ENCODE measurements around the gene EIF4E2.
"Not testable (repeated sequence)": the region's sequence is repeated elsewhere in the genome, so short reads cannot be mapped to it uniquely, and the experiment has no call there.

The EIF4E2 gene

DNA sequence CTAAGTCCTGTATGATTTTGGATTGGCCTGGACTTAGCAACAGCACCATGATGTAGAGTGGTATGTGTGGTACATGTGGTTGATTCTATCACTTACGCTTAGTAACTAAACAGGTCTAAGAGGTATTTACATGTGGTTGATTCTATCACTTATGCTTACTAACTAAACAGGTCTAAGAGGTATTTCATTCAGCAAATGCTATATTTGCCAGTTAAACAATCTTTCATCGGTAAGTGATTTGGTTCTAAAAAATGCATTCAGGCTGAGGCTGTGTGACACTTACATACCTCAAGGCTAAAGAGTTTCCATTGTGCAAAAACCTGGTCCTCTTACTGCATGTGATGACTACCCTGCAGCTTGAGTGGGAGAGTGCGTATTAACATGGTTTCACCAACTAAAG, 13.1 kb downstream of the EIF4E2 start:
- DNase-seq, result no peak

DNA sequence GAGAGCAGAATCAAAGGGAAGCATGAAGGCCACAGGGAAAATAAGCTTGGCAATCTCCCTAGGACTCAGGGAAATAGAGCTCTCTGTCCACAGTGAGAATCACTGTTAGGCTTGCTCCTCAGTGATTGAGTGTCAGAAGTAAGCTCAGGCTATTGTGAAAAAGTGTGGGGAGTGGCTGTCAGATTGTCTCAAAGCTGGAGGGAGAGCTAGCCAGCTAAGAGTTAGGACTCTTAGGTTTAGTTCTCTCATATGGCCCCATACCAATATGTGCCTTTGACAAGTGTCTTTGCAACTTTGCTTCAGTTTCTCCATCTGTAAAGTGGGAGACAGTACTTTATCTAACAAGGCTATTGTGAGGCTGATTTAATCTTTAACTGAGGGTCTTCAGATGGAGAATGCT, 17.2 kb downstream of the EIF4E2 start:
- no peak for DNase-seq

DNA sequence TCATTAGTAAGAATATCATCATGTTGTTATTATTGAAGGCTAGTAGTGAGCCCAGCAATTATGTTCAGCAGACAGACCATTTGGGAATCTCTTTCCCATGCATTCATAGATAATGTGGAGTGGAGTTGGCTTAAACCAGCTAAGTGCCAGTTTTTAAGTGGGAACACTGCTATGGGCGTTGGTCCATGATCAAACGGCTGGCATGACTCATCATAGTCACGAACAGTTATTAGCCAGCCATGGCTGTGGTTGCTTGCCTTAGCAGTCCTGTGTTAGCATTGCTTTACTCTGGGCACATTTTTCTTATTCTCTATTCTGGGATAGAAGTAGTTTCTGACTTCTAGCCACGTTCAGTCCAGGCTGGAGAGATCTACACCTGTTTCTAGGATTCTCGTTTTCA, 17.7 kb downstream of the EIF4E2 start:
- peak in 1 of 58 donors; percentile 21 for DNase-seq

DNA sequence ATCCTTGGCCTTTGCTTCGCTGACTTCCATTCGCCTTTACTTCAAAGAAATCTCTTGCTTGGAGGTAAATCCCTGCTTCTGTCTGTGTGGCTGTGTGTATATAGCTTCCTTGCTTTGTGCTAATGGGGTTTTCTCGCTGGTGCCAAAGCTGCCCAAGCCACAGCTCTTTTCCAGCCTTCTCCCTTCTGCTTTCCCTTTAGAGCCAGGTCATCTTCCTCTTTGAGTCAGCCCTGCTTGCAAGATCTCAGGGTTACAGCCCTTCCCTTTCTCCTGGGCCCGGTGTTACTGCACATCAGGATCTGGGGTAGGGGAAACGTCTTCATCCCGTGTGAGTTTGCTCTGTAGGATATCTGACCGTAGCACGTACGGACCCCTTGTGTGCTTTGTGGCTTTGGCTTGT, 19.1 kb downstream of the EIF4E2 start:
- no peak for DNase-seq

DNA sequence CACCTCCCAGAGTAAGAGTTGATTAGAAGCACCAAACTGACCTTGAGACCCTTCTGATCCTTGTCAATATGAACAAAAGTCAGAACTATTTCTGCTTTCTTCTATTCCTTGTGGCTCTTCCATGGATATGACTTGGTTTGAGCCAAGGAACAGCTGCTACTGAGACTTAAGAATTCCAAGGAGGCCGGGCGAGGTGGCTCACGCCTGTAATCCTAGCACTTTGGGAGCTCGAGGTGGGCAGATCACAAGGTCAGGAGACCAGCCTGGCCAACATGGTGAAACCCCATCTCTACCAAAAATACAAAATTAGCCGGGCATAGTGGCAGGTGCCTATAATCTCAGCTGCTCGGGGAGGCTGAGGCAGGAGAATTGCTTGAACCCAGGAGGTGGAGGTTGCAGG, 20.0 kb downstream of the EIF4E2 start:
- not testable (repeated sequence) for DNase-seq

DNA sequence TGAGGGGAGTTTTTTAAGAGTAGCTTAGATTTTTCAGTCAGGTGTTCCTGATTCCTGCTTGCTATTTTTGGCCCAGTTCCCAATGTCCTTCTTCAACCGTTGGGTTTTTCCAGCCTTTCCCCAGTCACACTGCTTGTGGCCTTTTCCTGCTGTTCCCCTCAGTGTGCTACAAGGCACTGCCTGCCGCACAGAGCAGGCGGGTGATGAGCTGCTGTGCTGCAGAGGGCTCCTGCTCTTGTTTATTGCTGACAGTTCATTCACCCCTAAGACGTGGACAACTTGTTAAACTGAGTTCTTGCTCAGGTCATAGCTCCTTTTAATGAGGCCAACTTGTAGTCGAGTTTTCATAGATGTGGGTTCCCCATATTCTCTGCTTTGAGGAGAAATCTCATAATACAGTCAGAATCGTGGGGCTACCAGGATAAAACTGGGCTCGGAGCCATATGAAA, 20.6 kb downstream of the EIF4E2 start:
- DNase-seq, result peak in 2 of 58 donors; percentile 14 to 32

DNA sequence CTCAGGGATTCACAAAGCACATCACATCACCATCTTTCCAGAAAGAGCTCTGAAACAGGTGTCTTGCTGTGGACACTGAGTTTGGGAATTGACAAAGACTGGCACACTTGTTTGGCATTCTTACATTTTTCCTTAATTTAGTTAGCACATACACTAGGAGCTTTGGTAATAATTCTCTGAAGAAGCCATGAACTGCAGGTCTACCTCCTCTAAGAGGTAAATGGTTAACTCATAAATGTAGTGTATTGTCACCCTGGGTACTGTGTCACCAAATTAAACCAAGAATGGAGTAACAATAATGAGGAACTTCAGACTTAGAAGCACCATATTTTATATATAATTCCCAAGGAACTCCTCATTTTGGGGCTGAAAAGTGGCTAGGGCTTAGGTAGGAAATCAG, 22.6 kb downstream of the EIF4E2 start:
- DNase-seq, result no peak

DNA sequence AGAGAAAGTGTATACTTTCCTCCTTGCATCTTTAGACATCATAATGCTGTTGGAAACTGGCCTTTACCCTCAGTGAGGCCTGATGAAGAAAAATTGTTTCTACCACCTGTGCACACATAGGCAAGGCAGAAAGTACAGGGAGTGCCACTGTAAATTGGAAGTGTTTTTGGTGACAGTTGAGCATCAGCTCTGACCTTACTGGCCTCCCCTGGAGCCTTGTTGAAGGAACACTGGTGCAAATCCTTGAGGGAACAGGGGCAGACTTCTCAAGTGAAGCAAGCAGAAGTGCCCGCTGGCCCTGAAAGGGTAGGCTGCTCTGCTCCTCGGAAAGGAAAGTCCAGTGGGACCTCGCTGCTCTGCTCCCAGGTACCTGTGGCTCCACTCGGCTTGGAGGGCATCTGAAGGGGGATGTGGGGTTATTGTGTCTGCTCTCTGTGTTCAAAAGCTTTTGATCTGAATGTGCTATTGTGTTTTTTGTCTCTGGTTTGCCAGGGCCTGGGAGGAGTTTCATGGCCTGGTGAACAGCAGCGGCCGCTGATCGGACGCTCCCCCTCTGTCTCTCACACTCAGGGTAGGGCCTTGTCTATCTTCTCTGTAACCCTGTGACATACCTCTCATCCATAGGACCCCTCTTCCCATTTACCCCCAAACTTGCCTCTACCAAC, 23.4 kb downstream of the EIF4E2 start:
- peak in 8 of 58 donors; percentile 15 to 34 (median 22) for DNase-seq

DNA sequence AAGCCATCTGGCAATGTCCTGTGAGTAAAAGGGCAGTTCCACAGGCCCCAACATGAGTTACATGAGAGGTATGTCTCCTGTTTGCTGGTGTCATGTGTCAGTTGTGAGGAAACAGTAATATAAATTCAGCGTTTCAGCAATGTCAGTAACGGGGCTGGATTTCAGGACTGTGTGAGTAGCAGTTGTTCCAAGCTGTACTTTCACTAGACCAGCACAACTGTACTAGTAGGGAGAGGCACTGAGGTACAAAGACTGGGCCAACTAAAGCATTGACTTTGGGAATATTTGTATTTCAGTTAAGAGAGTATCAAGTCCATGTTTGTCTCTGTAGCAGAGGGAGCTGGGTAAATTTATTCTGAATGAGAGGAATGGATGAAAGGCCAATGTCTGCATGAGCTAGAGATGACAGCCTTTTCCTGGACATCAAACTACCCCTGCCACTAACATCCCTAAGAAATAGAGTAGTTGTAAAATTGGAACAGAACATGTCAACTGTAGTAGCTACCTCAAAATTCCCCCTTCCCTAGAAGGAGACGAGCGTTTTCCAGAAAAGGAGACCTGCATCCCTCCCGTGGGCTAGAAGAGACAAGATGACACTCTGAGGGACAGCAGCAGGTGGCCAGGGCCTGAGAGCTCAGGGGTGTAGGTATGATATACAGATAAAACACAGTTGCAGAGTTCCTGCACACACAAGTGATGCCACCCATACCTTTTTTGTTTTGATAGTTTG, 24.4 kb downstream of the EIF4E2 start:
- DNase-seq, result no peak

DNA sequence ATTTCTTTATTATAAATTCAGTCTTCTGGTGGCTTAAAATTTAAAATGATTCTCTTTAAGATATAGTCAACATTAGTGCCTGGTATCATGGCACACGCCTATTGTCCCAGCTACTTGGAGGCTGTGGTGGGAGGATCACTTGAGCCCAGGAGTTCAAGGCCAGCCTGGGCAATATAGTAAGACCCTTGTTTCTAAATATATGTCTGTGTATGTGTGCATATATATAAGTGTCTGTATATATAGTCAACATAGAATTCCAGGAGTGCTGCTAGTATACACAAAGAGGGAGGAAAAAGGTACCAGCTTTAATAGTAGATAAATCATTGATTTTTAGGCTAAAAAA, 24.9 kb downstream of the EIF4E2 start:
- DNase-seq, result no peak

DNA sequence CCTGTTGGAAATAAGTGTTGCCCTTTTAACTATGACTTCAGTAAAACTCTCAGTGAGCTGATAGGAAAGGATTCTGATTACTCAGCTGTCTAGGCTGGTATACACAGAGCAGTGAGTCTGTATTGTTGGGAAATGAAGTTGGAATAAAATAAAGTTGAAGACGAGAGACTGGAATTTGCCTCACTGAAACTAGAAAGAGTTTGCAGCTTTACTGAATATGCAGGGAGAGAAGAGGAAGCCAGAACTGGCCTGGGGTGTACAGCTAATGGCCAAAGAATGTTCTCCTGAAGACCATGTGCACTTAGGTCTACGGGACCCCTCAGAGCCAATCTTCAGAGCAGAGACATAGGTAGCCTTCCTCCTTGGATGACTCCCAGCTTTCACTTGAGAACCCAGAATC, 26.5 kb downstream of the EIF4E2 start:
- DNase-seq, result no peak

DNA sequence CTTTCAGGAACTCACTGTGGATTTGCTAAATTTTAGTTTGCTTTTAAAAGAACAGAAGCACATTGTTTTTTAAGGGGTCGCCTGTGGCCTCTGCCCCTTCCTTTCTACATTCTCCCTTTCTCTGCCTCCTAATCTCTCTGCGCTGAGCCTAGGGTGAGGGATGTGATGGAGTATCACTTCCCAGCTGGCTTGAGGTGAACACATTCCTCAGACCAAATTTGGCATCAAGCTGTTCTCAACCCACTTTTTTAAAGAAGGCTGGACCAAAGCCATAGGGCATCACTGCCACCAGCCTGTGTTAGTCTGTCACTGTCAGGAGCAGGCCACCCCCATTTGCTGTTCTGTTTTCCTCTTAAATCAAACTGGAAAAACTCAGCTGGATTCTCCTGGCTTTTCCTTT, 27.4 kb downstream of the EIF4E2 start:
- no peak for DNase-seq

DNA sequence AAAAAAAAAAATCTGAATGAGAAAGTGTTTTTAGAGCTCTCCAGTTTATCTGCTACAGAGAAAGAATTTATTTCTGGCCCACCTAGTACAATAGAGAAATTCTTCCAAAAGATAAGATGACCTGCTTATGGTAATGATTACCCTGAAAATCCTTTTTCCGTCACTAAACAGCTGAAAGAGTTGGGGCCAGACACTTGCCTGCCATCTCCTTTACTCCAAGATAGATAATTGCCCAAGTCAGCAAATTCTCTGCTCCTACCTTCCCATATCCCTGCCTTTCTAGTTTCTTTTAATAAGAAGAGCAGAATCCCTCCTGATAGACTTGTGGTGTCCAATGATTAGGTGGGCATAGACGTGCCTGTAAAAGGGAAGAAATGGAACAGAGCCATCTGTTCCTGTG, 28.1 kb downstream of the EIF4E2 start:
- no peak for DNase-seq

DNA sequence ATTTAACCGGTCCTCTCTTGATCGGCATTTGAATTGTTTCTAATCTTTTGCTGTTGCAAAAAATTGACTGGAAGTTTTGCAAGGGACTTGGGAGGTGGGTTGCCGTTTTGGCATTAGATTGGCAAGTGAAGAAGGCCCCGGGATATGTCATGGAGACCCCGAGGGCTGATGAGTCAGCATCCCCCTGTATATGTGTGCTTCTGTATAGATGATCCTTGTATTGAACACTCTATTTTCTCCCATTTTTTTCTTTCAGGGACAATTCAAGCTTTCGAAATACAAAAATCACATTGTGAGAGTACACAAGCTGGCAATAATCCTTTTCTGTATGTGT, 30.1 kb downstream of the EIF4E2 start:
- no peak for DNase-seq

DNA sequence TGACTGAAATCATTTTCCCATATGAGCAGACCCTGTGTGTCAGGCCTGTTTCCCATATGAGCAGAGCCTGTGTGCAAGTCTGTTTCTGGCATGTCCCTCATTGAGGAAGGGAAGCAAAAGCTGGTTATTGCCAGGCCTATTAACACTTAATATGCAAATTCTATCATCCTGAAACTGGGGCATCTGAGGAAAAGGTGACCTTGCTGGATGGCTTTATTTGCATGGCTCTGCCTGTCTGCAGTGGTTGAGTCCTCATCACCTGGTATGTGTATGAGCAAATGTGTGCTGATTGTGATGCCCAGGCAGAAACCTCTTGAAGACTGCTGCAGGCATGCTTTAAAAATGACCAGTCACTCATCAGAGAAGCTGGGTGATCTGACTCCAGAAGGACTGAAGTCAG, 31.2 kb downstream of the EIF4E2 start:
- no peak for DNase-seq

DNA sequence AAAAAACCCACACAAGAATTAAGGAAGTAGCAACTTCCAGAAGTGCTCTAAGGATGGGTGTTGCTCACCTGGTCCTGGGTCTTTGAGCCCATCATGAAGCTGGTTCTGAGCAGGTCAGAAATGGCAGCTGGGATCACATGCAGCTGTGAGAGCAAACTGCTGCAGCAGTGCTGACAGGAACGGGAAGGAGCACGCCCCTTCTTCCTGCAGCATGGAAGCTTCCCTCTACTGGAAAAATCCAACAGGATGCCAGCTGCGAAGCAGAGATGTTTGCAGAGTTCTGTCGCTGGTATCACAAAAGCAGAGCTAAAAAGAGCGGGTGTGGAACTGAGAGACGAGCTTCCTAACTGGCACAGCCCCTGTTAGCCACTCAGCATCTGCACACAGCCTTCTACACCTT, 33.7 kb downstream of the EIF4E2 start:
- peak in 2 of 58 donors; percentile 20 to 21 for DNase-seq

DNA sequence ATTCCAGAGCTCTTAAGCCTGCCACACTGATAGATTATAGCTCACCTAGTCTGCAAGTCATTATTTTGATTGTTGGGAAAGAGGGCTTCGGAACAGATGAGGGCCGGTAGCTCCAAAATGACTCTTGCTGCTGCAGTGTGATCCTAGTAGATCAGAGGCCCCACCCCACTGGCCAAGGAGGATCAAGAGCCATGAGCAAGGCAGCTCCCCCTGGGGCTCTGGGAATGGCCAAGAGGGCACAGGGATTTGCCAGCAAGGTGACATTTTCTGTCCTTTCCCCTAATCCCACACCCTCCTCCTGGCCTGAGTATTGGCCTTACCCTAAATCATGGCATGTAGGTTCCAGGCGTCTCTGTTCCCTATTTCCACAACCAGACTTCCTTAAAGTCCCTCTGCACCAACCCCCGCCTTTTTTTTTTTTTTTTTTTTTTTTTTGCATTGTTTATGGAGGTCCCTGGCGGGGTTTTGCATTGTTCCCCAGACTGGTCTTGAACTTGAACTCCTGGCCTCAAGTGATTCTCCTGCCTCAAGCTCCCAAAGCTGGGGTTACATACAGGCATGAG, 36.5 kb downstream of the EIF4E2 start:
- no peak for DNase-seq

DNA sequence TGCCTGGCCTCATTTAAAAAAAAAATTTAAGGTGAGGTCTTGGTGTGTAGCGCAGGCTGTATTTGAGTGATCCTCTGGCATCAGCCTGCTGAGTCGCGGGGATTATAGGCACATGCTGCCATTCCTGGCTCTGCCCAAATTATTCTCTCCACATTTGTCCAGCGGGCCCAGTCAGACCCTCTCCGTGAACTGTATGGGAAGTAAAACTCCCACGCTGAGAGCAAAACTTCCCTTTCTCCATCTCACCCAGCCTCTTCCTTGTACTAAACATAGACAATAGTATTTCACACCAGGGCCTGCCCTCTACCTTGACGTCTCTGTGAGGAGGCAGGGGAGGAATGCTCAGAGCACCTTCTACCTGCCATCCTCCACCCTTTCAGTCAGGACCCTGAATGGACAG, 37.0 kb downstream of the EIF4E2 start:
- DNase-seq, result no peak

DNA sequence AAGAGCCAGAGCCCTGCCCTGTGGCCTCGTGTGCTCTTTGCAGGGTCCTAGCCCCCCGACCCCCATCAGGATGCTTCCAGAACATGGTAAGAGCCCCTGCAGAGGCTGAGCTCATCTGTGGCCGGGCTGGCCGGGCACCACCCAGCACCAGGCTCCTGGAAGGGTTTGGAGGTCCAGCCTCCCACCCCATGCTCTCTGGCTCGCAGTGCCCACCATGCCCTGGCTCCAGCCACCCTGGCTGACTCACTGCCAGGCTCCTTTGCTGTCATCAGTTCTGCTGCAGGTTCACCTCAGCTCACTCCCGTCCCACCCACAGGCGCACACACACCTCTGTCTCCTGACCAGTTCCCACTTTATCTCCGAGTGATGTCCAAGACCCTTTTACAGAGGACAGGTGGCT, 37.5 kb downstream of the EIF4E2 start:
- no peak for DNase-seq

DNA sequence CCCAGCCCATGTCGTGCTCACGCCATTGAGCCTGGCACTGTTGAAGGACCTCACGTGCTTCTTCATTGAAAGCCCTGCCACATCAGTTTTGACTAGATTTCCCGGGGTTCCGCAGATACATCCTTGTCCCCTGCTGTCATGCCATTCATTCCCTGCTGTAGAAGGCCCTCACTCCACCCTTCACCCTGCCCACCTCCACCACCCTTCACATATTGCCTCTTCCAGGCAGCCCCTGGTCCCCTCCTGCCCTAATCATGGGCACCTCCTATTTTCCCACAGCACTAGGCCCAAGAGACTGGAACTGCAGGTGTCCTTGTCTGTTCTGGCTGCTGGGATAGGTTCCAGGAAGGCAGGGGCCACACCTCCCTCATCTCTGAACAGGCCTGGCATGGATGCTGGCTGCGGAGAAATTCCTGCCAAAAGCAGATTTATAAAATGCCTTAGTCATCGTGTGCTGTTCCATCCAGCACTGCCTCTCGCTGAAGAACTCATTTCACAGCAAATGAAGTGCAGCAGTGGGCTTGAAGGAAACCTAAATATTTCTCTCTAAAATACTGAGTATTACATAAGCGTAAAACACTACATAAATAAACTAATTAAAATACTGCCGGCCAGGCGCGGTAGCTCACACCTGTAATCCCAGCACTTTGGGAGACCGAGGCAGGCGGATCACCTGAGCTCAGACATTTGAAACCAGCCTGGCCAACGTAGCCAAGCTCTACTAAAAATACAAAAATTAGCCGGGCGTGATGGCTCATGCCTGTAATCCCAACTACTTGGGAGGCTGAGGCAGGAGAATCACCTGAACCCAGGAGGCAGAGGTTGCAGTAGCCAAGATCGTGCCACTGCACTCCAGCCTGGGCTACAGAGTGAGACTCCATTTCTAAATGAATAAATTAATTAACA, 38.4 kb downstream of the EIF4E2 start:
- peak in 44 of 58 donors; percentile 3 to 78 (median 45) for DNase-seq

DNA sequence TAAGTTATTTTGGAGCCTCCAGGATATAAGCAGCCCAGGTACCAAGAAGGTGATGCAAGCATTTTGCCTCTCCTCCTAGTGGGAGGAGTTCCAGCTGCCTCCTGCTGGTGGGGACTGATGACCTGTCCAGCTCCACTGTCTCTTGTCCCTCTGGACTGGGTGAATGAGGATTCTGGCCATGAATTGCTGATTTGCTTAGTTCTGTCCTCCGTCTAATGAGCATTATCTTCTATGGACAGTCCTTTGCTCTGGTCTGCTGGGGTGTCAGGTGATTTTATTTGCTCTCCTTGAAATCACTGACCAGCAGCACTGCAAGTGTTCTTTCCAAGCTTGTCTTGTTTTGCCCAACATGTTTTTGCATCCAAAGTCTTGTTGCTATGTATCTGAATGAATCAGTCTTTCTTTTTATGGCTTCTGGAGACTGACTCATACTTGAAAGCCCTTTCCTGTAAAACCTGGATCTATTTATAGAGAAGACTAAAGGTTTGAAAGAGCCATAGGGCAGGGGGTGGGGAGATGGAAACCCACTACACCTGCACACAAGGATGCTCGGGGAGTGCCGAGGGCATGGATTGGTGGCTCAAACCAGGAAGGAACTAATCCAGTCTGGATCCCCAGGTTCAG, 42.4 kb downstream of the EIF4E2 start:
- peak in 1 of 58 donors; percentile 32 for DNase-seq

DNA sequence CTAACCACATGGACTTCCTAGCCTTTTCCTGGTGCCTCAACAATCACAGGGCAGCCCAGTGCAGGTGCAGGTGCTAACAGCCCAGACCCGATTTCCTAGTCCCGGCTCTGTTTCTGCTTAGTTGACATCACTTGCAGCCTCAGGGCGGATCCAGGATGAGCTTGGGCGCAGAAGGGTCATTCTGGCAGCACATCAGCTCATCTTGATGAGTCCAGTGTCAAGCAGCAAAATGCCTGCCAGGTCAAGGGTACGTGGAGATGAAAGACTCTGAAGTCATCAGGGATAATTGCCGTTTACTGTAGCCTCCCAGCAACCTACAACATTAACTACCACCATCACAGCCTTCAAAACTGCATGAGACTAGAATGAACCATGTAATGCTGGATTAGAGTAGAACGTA, 43.5 kb downstream of the EIF4E2 start:
- DNase-seq, result no peak
